Astrocyte of the spinal cord (primary cell): ENCODE results near the gene DLG4.

Experiments
- DNase-seq: peaks from one replicate; pipeline ENCODE4 v3.0.0; 2011; ENCODE audit warnings: low read depth, low spot score
- H3K4me3 ChIP-seq: 2 replicates; pipeline ENCODE4 v1.5.1; 2011; ENCODE audit warnings: low read depth, mild to moderate bottlenecking, low read length, moderate library complexity
- CTCF ChIP-seq: IDR thresholded peaks from 2 replicates; pipeline ENCODE4 v1.5.1; 2012; ENCODE audit warnings: low read depth, mild to moderate bottlenecking, low read length, inconsistent platforms
- in situ Hi-C: cut with HindIII; loops from 2 replicates; pipeline ENCODE4 v1.10.0; 2017; ENCODE audit warnings: low sequenced_read_pairs

DLG4 gene

DNA sequence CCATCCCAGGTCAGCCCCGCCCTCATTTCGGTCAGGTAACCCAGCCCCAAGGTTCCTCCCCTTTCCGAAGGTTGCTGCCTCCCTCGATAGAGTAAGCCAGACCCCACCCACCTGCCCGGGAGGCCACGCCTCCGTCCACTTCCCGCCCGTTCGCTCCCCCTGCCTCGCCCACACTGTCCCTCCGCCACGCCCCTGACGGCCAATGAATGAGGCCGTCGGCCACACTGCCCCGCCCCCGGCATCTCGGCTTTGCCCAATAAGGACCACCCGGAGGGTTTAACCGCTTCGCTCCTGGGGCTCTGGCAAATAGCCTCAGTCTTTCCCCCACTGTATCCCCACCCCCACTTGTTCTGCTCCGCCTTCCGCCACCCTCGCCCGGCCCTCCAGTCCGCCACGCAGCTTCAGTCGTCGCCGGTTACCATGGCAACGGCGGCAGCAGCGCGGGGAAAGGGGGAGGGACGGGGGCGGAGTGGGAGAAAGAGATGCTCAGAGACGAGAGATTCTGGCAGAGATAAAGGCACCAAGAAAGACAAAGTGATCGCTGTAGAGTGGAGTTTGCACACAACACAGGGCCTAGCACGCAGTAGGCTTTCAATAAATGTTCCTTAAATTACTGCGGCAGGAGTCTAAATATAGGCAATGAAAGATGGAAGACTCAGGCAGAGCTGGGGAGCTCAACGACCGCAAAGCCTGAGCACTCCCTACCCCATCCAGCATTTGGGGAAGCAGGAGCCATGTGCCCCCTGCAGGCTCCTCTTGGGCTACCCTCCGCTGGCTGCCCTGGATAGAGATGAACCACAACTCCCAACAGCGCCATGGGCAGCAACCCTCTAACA is 5.1 kb downstream of the DLG4 start:
- in situ Hi-C loops: no loop called here
- peak overlapping the region; percentile 40 for H3K4me3 ChIP-seq
- TF ChIP-seq CTCF: peak; percentile 67
- peak; percentile 98 for DNase-seq

DNA sequence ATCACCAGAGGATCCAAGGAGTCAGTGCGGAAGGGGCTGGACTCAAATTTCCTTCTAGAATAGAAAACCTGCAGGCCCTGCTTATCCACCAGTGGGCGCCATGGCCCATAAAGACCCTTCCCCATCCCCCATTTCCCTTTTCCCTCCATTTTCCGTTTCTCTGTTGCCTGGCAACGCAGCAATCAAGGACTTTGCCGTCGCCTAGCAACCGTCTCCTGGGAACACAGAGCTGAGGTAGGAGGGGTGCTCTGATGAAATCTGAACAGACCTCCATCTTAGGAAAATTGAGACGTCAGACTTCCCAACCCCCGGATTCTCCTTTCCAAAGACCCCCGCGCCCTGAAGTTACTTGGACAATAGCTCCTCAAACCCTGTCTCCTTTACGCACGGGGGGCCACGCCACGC is 5.7 kb downstream of the DLG4 start:
- TF ChIP-seq CTCF: peak; percentile 60
- in situ Hi-C loops: no loop called here
- DNase-seq: peak; percentile 79
- peak overlapping the region; percentile 40 for H3K4me3 ChIP-seq

DNA sequence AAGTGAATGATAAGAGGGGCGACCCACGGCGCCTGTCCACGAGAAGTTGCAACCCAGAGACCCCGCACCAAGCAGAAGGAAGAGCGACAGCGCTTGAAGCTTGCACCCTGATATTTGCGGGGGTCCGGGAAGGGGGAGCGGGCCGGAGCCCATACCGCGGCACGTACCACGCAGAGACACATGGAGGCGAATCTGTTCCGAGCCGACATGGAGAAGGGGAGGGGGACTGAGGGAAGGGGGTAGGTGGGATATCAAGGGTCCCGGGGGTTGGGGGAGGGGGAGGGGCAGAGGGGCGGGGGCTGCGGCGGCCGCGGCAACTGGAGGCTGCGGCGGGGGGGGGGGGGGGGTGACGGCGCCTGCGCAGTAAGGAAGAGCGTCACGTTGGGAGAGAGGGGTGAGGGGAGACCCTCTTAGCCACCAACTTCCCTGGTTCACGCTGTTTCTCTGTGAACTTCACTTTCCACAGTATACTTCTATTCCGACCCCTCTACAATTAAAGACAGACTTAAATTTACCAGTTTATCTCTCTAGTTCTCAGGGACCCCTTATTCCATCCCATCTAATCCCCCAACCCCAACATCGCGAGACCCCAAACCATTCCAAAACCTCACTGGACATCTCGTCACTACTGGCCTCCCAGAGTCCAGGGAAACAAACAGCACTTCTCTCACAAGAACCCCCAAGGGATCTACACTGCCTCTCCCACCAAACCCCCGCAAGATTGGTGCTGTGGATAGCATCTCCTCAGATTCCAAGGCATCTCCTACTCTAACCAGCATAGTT is 8.0 kb downstream of the DLG4 start:
- no peak for TF ChIP-seq CTCF
- in situ Hi-C loops: no loop called here
- peak overlapping the region; percentile 21 for H3K4me3 ChIP-seq
- no peak for DNase-seq

DNA sequence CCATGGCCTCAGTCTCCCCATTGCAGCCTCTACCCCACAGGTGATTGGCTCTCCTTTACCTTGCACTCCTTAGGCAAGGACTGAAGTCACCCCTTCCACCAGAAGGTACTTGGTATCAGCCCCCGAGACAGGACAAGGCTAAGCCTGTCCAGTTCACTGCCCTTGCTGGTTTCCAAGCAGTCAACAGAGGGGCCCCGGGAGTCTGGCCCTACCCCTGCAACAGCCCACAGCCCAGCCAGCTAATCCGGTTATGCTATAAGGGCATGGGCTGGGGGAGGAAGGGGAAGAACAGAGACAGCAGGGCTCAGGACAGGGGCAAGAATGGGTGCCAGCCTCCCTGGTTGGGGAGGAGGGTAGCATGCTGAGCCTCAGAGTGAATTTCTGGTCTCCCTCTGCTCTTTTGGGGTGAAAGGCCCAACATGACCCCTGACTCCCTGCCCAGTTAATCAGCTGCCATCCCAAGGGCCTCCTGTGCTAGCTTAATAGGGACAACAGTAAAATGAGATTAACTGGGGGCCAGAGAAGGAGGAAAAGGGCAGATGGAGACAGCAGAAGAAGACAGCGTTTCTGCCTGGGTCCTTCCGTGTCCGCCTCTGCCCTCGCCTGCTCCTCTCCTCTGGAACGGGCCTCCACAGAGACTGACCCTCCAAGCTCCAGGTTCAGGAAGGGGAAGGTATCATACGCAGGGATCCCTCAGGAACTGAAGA is 10.7 kb downstream of the DLG4 start:
- no peak for DNase-seq
- in situ Hi-C loops: no loop called here

DNA sequence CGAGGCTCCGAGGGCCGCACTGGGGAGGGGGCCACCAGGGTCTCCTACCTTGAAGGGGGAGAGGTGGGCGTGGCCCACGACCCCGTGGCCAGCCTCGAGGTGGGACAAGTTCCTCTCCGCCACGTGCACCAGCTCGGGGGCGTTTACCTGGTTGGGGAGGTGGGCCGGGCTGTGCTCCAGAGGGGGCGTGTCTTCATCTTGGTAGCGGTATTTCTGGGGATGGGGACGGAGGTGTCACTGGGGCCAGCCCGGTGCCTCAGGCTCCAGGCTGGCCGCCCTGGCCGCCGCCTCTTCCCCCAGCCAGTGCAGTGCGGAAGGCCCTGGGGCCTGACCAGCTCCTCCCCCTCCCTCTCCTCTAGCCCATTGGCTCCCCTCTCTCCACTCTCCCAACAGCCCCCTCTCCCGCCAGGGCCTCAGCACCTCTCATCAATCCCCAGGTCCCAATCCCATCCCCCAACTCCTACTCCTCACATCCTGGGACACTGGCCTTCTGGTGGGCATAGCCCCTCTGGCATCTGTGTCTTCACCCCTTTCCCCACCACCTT is 11.5 kb downstream of the DLG4 start:
- H3K4me3 ChIP-seq: no peak overlapping the region
- no peak for DNase-seq
- no peak for TF ChIP-seq CTCF
- in situ Hi-C loops: no loop called here

More for the DNA sequence above, 10.7 kb downstream of the DLG4 start:
- no peak overlapping the region for H3K4me3 ChIP-seq
- no peak for TF ChIP-seq CTCF
